HepG2 (cell line): ENCODE data around the gene WDR26.

ENCODE experiments used
- FOXA1 ChIP-seq, 2 experiments: fragments of 450-650 bp in 1 of 2; sonication (generic) in 1 of 2; formaldehyde crosslinking in 1 of 2; IDR thresholded peaks; 2 replicates each; pipeline versions ENCODE4 v1.4.0 to v1.6.1; 2016 to 2020; ENCODE audit warnings: missing genetic modification reagents in 1 of 2
- JUND ChIP-seq: sonication (generic); formaldehyde crosslinking; IDR thresholded peaks from 2 replicates; pipeline ENCODE4 v1.8.0; 2022; ENCODE audit warnings: mild to moderate bottlenecking, missing genetic modification reagents
- POLR2AphosphoS5 ChIP-seq: IDR thresholded peaks from 2 replicates; pipeline ENCODE4 v1.6.1; 2012; ENCODE audit warnings: low read depth, low read length
- SAP130 ChIP-seq: IDR thresholded peaks from 2 replicates; pipeline ENCODE4 v1.6.1; 2016; ENCODE audit warnings: low read depth
- ZNF574 ChIP-seq: sonication (generic); formaldehyde crosslinking; IDR thresholded peaks from 2 replicates; pipeline ENCODE4 v1.4.0; 2020; ENCODE audit warnings: missing genetic modification reagents
- ZNF781 ChIP-seq: sonication (generic); formaldehyde crosslinking; IDR thresholded peaks from 2 replicates; pipeline ENCODE4 v1.5.1; 2020; ENCODE audit warnings: borderline replicate concordance, mild to moderate bottlenecking, missing genetic modification reagents; ENCODE audit errors: not compliant biosample characterization
- TF ChIP-seq, protein P1 (sequence below): sonication (generic); formaldehyde crosslinking; IDR thresholded peaks from 2 replicates; pipeline ENCODE4 v1.5.0; 2020; ENCODE audit warnings: mild to moderate bottlenecking, missing genetic modification reagents

DNA sequence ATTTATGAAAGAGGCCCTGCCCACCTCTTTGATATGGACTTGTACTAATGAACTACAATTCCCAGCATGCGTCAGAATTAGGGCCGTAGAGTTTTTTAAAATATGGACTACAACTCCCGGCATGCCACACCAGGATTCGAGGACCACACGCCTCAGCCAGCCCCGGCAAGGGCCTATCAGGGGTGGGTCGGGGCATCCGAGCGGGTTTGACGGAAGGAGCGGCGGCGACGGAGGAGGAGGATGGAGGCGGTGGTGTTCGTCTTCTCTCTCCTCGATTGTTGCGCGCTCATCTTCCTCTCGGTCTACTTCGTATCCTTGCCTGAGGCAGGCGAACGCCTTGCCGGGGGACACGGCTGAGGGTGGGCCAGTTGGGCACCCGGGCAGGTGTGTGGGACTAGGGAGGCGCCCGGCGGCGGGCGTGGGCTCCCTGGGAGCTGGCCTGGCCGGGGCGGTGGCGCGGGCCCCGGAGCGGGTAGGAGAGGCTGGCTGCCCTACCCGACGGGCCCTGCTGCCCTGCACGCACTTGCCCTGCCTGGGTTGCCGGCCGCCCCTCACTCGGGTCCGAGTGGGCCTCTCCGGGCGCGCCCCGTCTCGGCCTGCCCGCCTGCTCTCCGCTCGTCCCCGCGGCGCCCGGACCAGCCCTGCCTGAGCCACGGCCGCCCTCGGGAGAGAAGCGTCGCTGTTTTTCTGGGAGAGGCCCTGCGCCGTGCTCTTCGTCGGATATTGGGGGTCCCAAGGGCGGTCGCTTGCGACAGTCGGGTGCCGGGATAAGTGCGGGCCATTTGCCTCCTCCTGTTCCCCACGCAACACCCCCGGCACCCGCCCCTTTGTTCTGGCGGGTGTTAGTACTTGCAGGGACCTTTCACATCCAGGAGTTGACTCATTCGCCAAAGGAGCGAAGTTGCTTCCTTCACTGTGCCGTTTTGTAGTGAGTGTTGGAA, 77.6 kb downstream of the WDR26 start, which contains the start of gene CNIH4:
- TF ChIP-seq, protein P1, sequence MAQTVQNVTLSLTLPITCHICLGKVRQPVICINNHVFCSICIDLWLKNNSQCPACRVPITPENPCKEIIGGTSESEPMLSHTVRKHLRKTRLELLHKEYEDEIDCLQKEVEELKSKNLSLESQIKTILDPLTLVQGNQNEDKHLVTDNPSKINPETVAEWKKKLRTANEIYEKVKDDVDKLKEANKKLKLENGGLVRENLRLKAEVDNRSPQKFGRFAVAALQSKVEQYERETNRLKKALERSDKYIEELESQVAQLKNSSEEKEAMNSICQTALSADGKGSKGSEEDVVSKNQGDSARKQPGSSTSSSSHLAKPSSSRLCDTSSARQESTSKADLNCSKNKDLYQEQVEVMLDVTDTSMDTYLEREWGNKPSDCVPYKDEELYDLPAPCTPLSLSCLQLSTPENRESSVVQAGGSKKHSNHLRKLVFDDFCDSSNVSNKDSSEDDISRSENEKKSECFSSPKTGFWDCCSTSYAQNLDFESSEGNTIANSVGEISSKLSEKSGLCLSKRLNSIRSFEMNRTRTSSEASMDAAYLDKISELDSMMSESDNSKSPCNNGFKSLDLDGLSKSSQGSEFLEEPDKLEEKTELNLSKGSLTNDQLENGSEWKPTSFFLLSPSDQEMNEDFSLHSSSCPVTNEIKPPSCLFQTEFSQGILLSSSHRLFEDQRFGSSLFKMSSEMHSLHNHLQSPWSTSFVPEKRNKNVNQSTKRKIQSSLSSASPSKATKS (CRISPR knock-in tag) = no peak
- peak; percentile 83 for TF ChIP-seq POLR2AphosphoS5
- peak; percentile 91 for TF ChIP-seq SAP130 (CRISPR knock-in tag)
- no peak for TF ChIP-seq FOXA1 (IDR thresholded peaks at IDR 0.05)
- no peak for TF ChIP-seq FOXA1 (CRISPR knock-in tag; IDR thresholded peaks at IDR 0.05)
- TF ChIP-seq ZNF574 (CRISPR knock-in tag) = peak; percentile 97
- TF ChIP-seq JUND (CRISPR knock-in tag) = no peak
- no peak for TF ChIP-seq ZNF781 (CRISPR knock-in tag)
